ENCODE measurements around the gene ZNF772.

The ZNF772 gene

DNA sequence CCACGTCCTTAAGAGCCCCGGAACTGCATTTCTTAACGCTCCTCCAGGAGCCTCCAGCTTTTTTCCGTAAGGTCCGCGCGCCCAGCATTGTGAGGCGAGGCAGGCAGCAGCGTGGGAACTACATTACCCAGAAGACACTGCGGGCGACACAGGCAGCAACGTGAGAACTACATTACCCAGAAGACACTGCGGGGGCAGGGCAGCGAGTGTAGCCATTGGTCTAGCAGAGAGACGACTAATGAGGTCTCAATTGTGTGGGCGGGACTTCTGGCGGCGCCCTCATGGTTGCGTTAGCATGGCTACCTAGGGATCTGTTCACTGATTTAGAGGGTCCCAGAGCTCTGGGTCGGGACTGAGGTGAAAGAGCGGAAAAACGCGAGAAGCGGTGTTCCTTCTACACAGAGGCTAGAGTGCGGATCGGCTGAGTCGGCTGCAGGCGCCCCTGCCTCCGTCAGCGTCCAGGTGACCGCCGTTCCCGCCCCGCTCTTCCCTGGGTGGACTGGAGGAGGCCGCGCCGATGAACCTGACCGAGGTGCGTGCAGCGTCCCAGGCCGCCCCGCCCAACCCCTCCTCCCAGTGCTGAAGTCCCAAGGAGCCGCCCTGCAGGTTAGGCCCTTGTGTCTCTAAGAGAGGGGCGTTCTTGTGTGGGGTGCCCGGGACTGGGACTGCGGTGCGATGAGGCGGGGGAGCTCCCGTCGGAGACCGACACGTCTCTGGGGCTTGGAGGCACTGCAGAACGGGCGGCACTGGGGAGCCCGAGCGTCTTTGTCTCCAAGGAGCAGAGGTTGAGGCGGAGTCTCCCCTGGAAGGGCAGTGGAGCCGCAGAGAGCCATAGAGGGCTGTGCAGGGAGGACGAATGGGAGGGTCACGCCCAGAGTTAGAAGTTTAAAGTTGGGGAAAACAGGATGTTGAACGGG is 42.0 kb downstream of the ZNF772 start, which contains the start of gene ZNF749:
ZNF749 (plus strand) TSS at position 264 of the 917 bp plus-strand sequence; CDS start at position 518, 254 bp downstream.
- peak; percentile 99 for DNase-seq

DNA sequence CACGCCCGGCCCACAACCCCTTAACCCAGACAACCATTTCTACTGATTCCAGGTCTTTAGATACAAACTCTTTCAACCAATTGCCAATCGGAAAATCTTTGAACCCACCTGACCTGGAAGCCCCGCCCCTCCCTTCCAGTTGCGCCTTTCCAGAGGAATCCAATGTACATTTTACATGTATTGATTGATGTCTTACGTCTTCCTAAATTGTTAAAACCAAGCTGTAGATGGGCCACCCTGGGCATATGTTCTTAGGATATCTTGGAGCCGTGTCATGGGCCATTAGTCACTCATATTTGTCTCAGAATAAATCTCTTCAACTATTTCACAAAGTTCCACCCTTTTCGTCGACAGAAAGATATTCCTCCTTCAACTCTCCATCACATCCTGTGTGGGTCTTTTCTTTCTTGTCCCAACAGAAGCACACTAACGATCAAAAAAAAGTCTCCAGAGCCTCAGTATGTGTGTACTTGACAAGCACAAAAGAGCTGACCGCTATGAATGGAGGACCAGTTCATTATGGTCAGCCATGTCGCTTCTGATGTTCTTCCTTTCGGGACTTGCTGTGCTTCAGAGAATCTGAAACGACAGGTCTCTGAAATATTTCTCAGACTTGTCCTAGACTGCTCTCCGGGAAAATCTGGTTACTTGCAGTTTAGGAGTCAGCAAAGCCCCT is 42.8 kb downstream of the ZNF772 start:
- DNase-seq: no peak

DNA sequence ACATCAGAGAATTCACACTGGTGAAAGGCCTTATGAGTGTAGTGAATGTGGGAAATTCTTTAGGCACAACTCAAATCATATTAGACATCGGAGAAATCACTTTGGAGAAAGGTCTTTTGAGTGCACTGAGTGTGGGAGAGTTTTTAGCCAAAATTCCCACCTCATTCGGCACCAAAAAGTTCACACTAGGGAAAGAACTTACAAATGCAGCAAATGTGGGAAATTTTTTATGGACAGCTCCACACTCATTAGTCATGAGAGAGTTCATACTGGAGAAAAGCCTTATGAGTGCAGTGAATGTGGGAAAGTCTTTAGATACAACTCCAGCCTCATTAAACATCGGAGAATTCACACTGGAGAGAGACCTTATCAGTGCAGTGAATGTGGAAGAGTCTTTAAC is 56.3 kb downstream of the ZNF772 start:
- no peak for DNase-seq

GRCh38 chr19:57419439-57419838 is 57.9 kb downstream of the ZNF772 start:
- no peak for DNase-seq

Data from inflammatory macrophage treated with lipopolysaccharide for 4 hours (primary cell).